BJ (cell line): Measurements from ENCODE around the gene ATL1. TPM values are rescaled to one million over a fixed set of nuclear protein-coding genes. Genes with fewer than 3 reads are reported as not detected.

Source experiments
- CTCF ChIA-PET: fragments of 350-600 bp; formaldehyde crosslinking; extraction: SDS; loops from one replicate; lab custom pipeline; 2021; ENCODE audit warnings: antibody characterized with exemption, inconsistent platforms; lab: Yijun Ruan, JAX
- POLR2A ChIA-PET: fragments of 300-600 bp; sonication (Branson Sonifier 250); formaldehyde crosslinking; extraction: SDS; loops from one replicate; lab custom pipeline; 2021; ENCODE audit warnings: antibody characterized with exemption; lab: Charles Lee
- DNase-seq: peaks from one replicate; pipeline ENCODE4 v3.0.0-alpha.2; 2011; ENCODE audit warnings: low read depth
- H3K27me3 ChIP-seq: 2 replicates; pipeline ENCODE4 v1.6.0; 2011; ENCODE audit warnings: low read length; ENCODE audit not compliant: control insufficient read depth, insufficient read depth
- H3K36me3 ChIP-seq: 2 replicates; pipeline ENCODE4 v1.5.1; 2011; ENCODE audit warnings: low read length; ENCODE audit not compliant: control insufficient read depth, insufficient read depth
- H3K4me3 ChIP-seq: 2 replicates; pipeline ENCODE4 v1.5.1; 2011; ENCODE audit warnings: low read depth, mild to moderate bottlenecking, control low read depth, low read length
- polyA plus RNA-seq: library from polyadenylated mRNA; depleted of rRNA; stranded (reverse); fragments of >200 nt; gene quantifications from 2 replicates; pipeline ENCODE4 v1.2.3, GENCODE V29; 2011
- TF ChIP-seq, protein P1 (sequence below): IDR thresholded peaks from 2 replicates; pipeline ENCODE4 v1.5.1; 2011; ENCODE audit warnings: low read depth, mild to moderate bottlenecking, control low read depth, inconsistent platforms, low read length, moderate library complexity; ENCODE audit not compliant: insufficient read depth

The ATL1 gene
- polyA plus RNA-seq, 1 experiment, result 4.5 TPM

- TF ChIP-seq, protein P1, sequence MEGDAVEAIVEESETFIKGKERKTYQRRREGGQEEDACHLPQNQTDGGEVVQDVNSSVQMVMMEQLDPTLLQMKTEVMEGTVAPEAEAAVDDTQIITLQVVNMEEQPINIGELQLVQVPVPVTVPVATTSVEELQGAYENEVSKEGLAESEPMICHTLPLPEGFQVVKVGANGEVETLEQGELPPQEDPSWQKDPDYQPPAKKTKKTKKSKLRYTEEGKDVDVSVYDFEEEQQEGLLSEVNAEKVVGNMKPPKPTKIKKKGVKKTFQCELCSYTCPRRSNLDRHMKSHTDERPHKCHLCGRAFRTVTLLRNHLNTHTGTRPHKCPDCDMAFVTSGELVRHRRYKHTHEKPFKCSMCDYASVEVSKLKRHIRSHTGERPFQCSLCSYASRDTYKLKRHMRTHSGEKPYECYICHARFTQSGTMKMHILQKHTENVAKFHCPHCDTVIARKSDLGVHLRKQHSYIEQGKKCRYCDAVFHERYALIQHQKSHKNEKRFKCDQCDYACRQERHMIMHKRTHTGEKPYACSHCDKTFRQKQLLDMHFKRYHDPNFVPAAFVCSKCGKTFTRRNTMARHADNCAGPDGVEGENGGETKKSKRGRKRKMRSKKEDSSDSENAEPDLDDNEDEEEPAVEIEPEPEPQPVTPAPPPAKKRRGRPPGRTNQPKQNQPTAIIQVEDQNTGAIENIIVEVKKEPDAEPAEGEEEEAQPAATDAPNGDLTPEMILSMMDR, result no peak
- no peaks in the 10 kb centered on the region for H3K36me3 ChIP-seq
- ChIA-PET POLR2A (no interaction called here), CTCF (interaction anchor here (1.0 to 2.0 kb wide), 2 partner anchors 17 to 226 kb away, joined by 3 to 11 read pairs; no protein-coding TSS in a partner anchor)
- H3K4me3 ChIP-seq, result peak overlapping the region; percentile 78
- H3K27me3 ChIP-seq, result no peaks in the 10 kb centered on the region; the same call in 1 of the 2 replicates
- DNase-seq, result peak; percentile 22
These were observed 963 bp downstream of the ATL1 start for GRCh38 chr14:50560931-50561285.

DNA sequence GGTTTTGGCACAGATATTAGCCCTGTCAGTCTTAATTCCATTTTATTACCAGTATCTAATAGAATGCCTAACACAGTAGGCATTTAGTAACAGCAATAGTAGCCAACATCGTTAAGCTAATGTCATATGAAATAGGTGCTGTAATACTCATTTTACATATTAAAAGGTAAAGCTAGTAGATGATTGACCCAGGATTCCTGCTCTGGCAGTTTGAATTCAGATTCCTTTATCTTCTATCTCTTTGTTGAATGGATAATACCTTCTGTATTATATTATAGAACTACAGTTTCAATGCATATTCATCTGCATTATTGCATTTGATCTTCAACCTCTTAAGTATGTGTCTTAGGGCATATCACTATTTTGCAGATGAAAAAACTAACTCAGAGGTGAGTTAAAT is 2.9 kb downstream of the ATL1 start:
- Histone ChIP-seq H3K4me3 (no peak overlapping the region), H3K27me3 (no peaks in the 10 kb centered on the region; the same call in 1 of the 2 replicates), H3K36me3 (no peaks in the 10 kb centered on the region)
- DNase-seq, result no peak
- ChIA-PET CTCF (interaction anchor here (1.2 kb wide), 1 partner anchor 216 kb away, joined by 4 read pairs; no protein-coding TSS in a partner anchor), POLR2A (no interaction called here)
- TF ChIP-seq, protein P1, result no peak

- H3K4me3 ChIP-seq, result no peak overlapping the region
- TF ChIP-seq, protein P1, result no peak
- CTCF ChIA-PET, result interaction anchor here (0.6 to 1.3 kb wide), 3 partner anchors 10 to 193 kb away, joined by 3 to 4 read pairs (median 3); partner anchors contain the start of gene ATL1
- POLR2A ChIA-PET, result interaction anchor here (0.6 kb wide), 1 partner anchor 677 kb away, joined by 8 read pairs; the partner anchor contains the start of gene ARF6
- H3K36me3 ChIP-seq, result no peaks in the 10 kb centered on the region
- DNase-seq, result no peak
- H3K27me3 ChIP-seq, result no peaks in the 10 kb centered on the region
These were observed 9.8 kb downstream of the ATL1 start for GRCh38 chr14:50569714-50570274.

GRCh38 chr14:50573862-50574261 is 13.9 kb downstream of the ATL1 start:
- Histone ChIP-seq H3K36me3 (no peaks in the 10 kb centered on the region), H3K4me3 (no peak overlapping the region), H3K27me3 (no peaks in the 10 kb centered on the region)
- TF ChIP-seq, protein P1, result no peak
- no peak for DNase-seq
- ChIA-PET POLR2A (no interaction called here), CTCF (no interaction called here)

GRCh38 chr14:50575769-50576168 is 15.8 kb downstream of the ATL1 start:
- Histone ChIP-seq H3K27me3 (no peaks in the 10 kb centered on the region), H3K36me3 (no peaks in the 10 kb centered on the region), H3K4me3 (no peak overlapping the region)
- POLR2A ChIA-PET, result no interaction called here
- DNase-seq, result no peak
- CTCF ChIA-PET, result no interaction called here
- TF ChIP-seq, protein P1, result no peak
